Dendritic cell treated with granulocyte-macrophage colony-stimulating factor and Interleukin-4, amounts not matched to agents 40 ng/mL and 50 ng/mL, for 4 days (primary cell): ENCODE data around the gene PDPN.
A peak's percentile ranks its signal among the peaks of the same experiment; 100 is the strongest.

Experiments
- H3K27ac Mint-ChIP-seq: one replicate; pipeline ENCODE4 v1.8.0; 2022; ENCODE audit warnings: mild to moderate bottlenecking, mixed read lengths
- H3K27me3 Mint-ChIP-seq: one replicate; pipeline ENCODE4 v1.8.0; 2022; ENCODE audit warnings: mild to moderate bottlenecking, mixed read lengths
- H3K36me3 Mint-ChIP-seq: one replicate; pipeline ENCODE4 v1.8.0; 2022; ENCODE audit warnings: low read depth, mixed read lengths
- H3K4me1 Mint-ChIP-seq: one replicate; pipeline ENCODE4 v1.8.0; 2022; ENCODE audit warnings: low read depth, mixed read lengths
- H3K4me3 Mint-ChIP-seq: one replicate; pipeline ENCODE4 v1.8.0; 2022; ENCODE audit warnings: mild to moderate bottlenecking, moderate library complexity, mixed read lengths
- H3K9me3 Mint-ChIP-seq: one replicate; pipeline ENCODE4 v1.8.0; 2022; ENCODE audit warnings: mixed read lengths
- intact Hi-C: fragments of 100-400 bp; cut with micrococcal nuclease; formaldehyde crosslinking; loops from one replicate; pipeline ENCODE4 v1.15.0; 2022

The PDPN gene

DNA sequence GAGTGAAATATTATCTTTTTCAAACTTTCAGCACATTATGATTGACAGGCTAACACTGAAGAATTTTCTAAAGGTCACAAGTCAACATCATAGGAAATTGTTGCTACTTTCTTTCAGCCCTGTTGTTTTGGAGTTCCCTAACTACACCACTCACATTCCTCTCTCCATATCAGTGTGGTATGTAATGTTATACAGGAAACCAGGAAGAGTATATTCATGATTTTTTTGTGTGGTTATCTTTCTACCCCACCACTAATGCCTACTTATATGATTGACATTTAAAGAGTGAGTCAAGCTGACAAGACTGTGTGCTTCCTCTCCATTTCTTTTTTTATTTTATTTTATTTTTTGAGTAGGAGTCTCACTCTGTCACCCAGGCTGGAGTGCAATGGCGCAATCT lies 68.6 kb downstream of the PDPN start:
- Mint-ChIP-seq H3K27ac (no peak overlapping the region), H3K36me3 (no peaks in the 10 kb centered on the region), H3K4me1 (no peaks in the 10 kb centered on the region), H3K27me3 (peaks cover 9% of the 10 kb centered on the region), H3K4me3 (no peak overlapping the region), H3K9me3 (no peaks in the 10 kb centered on the region)
- intact Hi-C loops: no loop called here

DNA sequence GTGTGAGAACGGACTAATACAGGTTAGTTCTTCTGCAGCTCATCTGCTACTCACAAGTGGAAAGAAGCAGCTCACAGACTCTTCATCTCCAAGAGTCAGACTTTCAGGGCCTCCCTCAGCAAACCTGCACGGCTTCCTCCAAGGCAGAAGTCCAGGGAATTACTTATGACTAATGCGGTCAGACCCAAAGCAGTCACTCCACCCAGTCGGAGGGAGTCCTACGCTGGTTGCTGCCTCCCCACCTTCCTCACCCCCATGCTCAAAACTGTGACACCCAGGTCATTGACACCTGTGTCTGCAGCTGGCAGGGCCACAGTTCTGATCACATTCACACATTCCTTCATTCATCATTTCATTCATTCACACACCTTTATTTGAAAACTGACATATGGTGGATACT lies 77.9 kb downstream of the PDPN start:
- no peak overlapping the region for H3K27ac Mint-ChIP-seq
- H3K27me3 Mint-ChIP-seq: no peaks in the 10 kb centered on the region
- H3K4me3 Mint-ChIP-seq: no peak overlapping the region
- H3K9me3 Mint-ChIP-seq: peaks cover 10% of the 10 kb centered on the region
- H3K4me1 Mint-ChIP-seq: peaks cover 31% of the 10 kb centered on the region
- H3K36me3 Mint-ChIP-seq: peaks cover 6% of the 10 kb centered on the region
- intact Hi-C loops: no loop called here

DNA sequence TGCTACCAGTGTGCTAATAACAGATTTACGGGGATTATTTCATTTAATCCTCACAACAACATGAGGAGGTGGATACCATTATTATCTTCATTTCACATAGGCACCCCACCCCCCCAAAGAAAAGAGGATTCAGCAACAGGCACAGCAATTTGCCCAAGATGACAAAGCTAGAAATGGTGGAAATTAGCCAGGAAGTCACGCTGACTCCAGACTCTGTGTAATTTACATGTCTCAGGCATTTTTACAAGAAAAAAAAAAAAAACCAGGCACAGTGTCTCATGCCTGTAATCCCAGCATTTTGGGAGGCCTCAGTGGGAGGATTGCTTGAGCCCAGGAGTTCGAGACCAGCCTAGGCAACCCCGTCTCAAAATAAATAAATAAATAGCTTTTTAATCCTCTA lies 78.9 kb downstream of the PDPN start:
- H3K27ac Mint-ChIP-seq: peak overlapping the region; percentile 60
- H3K4me3 Mint-ChIP-seq: no peak overlapping the region
- peaks cover 10% of the 10 kb centered on the region for H3K9me3 Mint-ChIP-seq
- H3K27me3 Mint-ChIP-seq: no peaks in the 10 kb centered on the region
- H3K36me3 Mint-ChIP-seq: peaks cover 6% of the 10 kb centered on the region
- peaks cover 31% of the 10 kb centered on the region for H3K4me1 Mint-ChIP-seq
- intact Hi-C loops: no loop called here

DNA sequence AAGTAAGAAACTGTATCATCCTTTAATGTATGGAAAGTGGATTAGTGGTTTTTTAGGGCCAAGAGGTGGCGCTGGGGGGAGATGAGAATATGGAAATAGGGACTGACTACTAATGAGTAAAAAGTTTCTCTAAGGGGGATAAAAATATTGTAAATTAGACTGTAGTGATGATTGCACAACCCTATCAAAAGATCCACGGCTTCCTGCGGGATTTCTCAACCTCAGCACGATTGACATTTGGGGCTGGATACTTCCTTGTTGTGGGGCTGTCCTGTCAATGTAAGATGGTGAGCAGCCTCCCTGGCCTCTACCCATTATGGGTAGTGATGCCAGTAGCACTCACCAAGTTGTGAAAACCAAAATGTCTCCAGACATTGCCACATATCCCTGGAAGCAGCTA lies 80.3 kb downstream of the PDPN start:
- H3K4me3 Mint-ChIP-seq: no peak overlapping the region
- H3K9me3 Mint-ChIP-seq: peaks cover 10% of the 10 kb centered on the region
- peaks cover 31% of the 10 kb centered on the region for H3K4me1 Mint-ChIP-seq
- intact Hi-C loops: loop anchor here (2.0 kb wide), 1 partner anchor 147 kb away; no protein-coding TSS in a partner anchor
- peaks cover 6% of the 10 kb centered on the region for H3K36me3 Mint-ChIP-seq
- H3K27me3 Mint-ChIP-seq: no peaks in the 10 kb centered on the region
- H3K27ac Mint-ChIP-seq: no peak overlapping the region

DNA sequence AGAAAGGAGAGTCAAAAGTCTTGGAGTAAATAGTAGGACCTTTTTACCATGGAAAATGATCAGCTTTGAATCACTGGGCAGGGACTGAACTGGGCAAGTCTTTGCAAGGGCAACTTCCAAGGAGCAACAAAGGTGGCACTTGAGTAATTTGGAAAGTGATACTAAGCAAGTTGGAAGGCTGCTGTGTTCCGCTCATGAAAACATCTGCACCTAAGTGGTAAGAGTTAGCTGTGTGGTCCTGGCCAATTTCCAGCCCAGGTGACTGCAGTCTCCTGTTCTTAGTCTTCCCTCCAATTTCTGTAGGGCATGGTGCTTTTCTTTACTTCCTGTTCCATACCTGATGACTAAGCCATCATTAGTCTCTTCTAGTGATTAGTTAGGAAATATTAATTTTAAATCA lies 80.8 kb downstream of the PDPN start:
- H3K27me3 Mint-ChIP-seq: no peaks in the 10 kb centered on the region
- H3K9me3 Mint-ChIP-seq: peaks cover 5% of the 10 kb centered on the region
- no peak overlapping the region for H3K27ac Mint-ChIP-seq
- no peak overlapping the region for H3K4me3 Mint-ChIP-seq
- H3K4me1 Mint-ChIP-seq: peaks cover 31% of the 10 kb centered on the region
- peaks cover 2% of the 10 kb centered on the region for H3K36me3 Mint-ChIP-seq
- intact Hi-C loops: loop anchor here (2.0 kb wide), 1 partner anchor 146 kb away; no protein-coding TSS in a partner anchor

DNA sequence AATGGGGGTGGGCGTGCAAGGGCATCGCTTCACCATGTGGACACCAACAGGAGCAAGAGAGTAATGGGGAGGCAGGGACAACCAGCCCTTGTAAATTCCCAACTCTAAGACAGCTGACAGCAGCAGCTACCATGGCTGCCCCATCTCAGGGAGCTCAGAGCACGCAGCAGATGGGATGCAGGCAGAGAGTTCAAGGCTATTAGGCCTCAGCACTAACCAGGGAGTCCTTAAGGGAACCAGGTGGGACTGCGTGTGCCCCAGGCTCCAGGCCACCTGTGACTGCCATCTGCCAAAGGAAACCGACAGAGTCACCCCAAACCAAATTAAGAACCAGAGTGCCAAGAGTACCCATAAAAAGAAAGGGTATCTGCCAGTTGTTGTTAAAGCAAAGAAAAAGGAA lies 82.7 kb downstream of the PDPN start:
- intact Hi-C loops: no loop called here
- H3K9me3 Mint-ChIP-seq: no peaks in the 10 kb centered on the region
- no peaks in the 10 kb centered on the region for H3K36me3 Mint-ChIP-seq
- peaks cover 30% of the 10 kb centered on the region for H3K4me1 Mint-ChIP-seq
- no peak overlapping the region for H3K4me3 Mint-ChIP-seq
- no peaks in the 10 kb centered on the region for H3K27me3 Mint-ChIP-seq
- H3K27ac Mint-ChIP-seq: no peak overlapping the region
